H1 (cell line): Measurements from ENCODE around the gene SNRNP70. TPM values are rescaled to one million over a fixed set of nuclear protein-coding genes. Genes with fewer than 3 reads are reported as not detected.

Experiments
- CTCF ChIA-PET: fragments of 300-600 bp; sonication (Branson Sonifier 250); formaldehyde crosslinking; loops from one replicate; lab custom pipeline; 2021; ENCODE audit not compliant: partially characterized antibody; lab: Charles Lee
- POLR2A ChIA-PET: fragments of 300-600 bp; sonication (Branson Sonifier 250); formaldehyde crosslinking; loops from one replicate; lab custom pipeline; 2021; ENCODE audit warnings: inconsistent platforms; ENCODE audit not compliant: partially characterized antibody; lab: Charles Lee
- DNase-seq, 2 experiments: peaks; one replicate each; pipeline versions ENCODE4 v3.0.0 to v3.0.0-alpha.2; 2010 to 2022; ENCODE audit warnings: low spot score in 2 of 2, low read depth in 1 of 2, mixed read lengths in 1 of 2
- FAIRE-seq: peaks from 2 replicates; lab custom pipeline; 2011; peaks lifted over from hg19 to GRCh38; lab: Jason Lieb, UNC
- H2AFZ ChIP-seq: 2 replicates; pipeline ENCODE4 v1.8.1; 2012; ENCODE audit warnings: low read length, inconsistent platforms
- H2AK5ac ChIP-seq: 2 replicates; pipeline ENCODE4 v1.6.1; 2013; ENCODE audit warnings: low read depth, low read length
- H2BK120ac ChIP-seq: replicated peaks from 2 replicates; pipeline ENCODE3; 2013; ENCODE audit warnings: low read depth, low read length, inconsistent platforms
- H2BK12ac ChIP-seq: 2 replicates; pipeline ENCODE4 v1.6.1; 2013; ENCODE audit warnings: low read depth, low read length
- H2BK15ac ChIP-seq: 2 replicates; pipeline ENCODE4 v1.6.1; 2013; ENCODE audit warnings: low read length
- H2BK20ac ChIP-seq: 2 replicates; pipeline ENCODE4 v1.6.1; 2013; ENCODE audit warnings: low read length
- H2BK5ac ChIP-seq: 2 replicates; pipeline ENCODE4 v1.6.1; 2013; ENCODE audit warnings: low read depth, low read length
- H3K14ac ChIP-seq: 2 replicates; pipeline ENCODE4 v1.6.1; 2013; ENCODE audit warnings: inconsistent platforms; ENCODE audit not compliant: insufficient read length
- H3K18ac ChIP-seq: 2 replicates; pipeline ENCODE4 v1.6.1; 2013; ENCODE audit warnings: low read length; ENCODE audit errors: extremely low read depth
- H3K23ac ChIP-seq: 2 replicates; pipeline ENCODE4 v1.6.1; 2013; ENCODE audit warnings: inconsistent platforms; ENCODE audit not compliant: insufficient read length
- H3K23me2 ChIP-seq: 2 replicates; pipeline ENCODE4 v1.6.1; 2013; ENCODE audit warnings: low read depth, low read length
- H3K27ac ChIP-seq: 2 replicates; pipeline ENCODE4 v1.6.1; 2011; ENCODE audit warnings: low read depth, low read length, inconsistent platforms
- H3K27me3 ChIP-seq, 4 experiments: replicated peaks in 1 of 4; 1 replicate in 1 of 4; 2 replicates in 3 of 4; pipeline versions ENCODE4 v1.6.1 to v1.8.1; 2011 to 2013; ENCODE audit warnings: low read length in 3 of 4, mild to moderate bottlenecking in 3 of 4, inconsistent platforms in 2 of 4, mixed read lengths in 2 of 4, moderate library complexity in 1 of 4; ENCODE audit not compliant: control insufficient read depth in 3 of 4, insufficient read depth in 3 of 4; ENCODE audit errors: extremely low read depth in 1 of 4
- H3K36me3 ChIP-seq, 4 experiments: 2 replicates each; pipeline versions ENCODE4 v1.6.1 to v1.8.1; 2011 to 2013; ENCODE audit warnings: mild to moderate bottlenecking in 4 of 4, low read length in 3 of 4, moderate library complexity in 2 of 4, control low read depth in 1 of 4, inconsistent platforms in 1 of 4; ENCODE audit not compliant: insufficient read depth in 4 of 4, control insufficient read depth in 2 of 4
- H3K4ac ChIP-seq: replicated peaks from 2 replicates; pipeline ENCODE3; 2013; ENCODE audit warnings: low read length, low read depth, mixed read lengths, inconsistent platforms; ENCODE audit not compliant: insufficient read length
- H3K4me1 ChIP-seq, 4 experiments: replicated peaks in 1 of 4; 1 replicate in 1 of 4; 2 replicates in 3 of 4; pipeline versions ENCODE4 v1.6.1 to v1.8.1; 2011 to 2013; ENCODE audit warnings: low read length in 3 of 4, inconsistent platforms in 2 of 4, mixed read lengths in 1 of 4; ENCODE audit not compliant: insufficient read depth in 4 of 4, control insufficient read depth in 3 of 4
- H3K4me2 ChIP-seq, 2 experiments: 2 replicates each; pipeline versions ENCODE4 v1.6.1 to v1.8.1; 2011 to 2013; ENCODE audit warnings: low read depth in 2 of 2, low read length in 2 of 2, control low read depth in 1 of 2, inconsistent platforms in 1 of 2, mild to moderate bottlenecking in 1 of 2; ENCODE audit not compliant: insufficient read depth in 1 of 2
- H3K4me3 ChIP-seq, 4 experiments: fragments of 200-600, 300-600 bp in 1 of 4; sonication (generic), shearing (Covaris generic), sonication (Bioruptor Twin) in 1 of 4; 2 replicates each; pipeline versions ENCODE4 v1.5.1 to v1.8.1; 2011 to 2016; ENCODE audit warnings: low read length in 4 of 4, low read depth in 3 of 4, control low read depth in 2 of 4, inconsistent platforms in 2 of 4, mild to moderate bottlenecking in 2 of 4, mixed read lengths in 1 of 4, moderate library complexity in 1 of 4; ENCODE audit not compliant: insufficient read depth in 2 of 4; ENCODE audit errors: extremely low read depth in 1 of 4
- H3K56ac ChIP-seq: replicated peaks from 2 replicates; pipeline ENCODE3; 2013; ENCODE audit warnings: low read depth, mild to moderate bottlenecking, mixed read lengths, low read length, inconsistent platforms; ENCODE audit not compliant: insufficient read length
- H3K79me1 ChIP-seq: 2 replicates; pipeline ENCODE4 v1.6.1; 2013; ENCODE audit warnings: low read depth, low read length, control low read depth
- H3K79me2 ChIP-seq, 2 experiments: 2 replicates each; pipeline versions ENCODE4 v1.6.1 to v1.8.1; 2012 to 2013; ENCODE audit warnings: low read length in 2 of 2, mild to moderate bottlenecking in 2 of 2, inconsistent platforms in 1 of 2; ENCODE audit not compliant: insufficient read depth in 2 of 2, control insufficient read depth in 1 of 2
- H3K9ac ChIP-seq, 4 experiments: replicated peaks in 1 of 4; 1 replicate in 1 of 4; 2 replicates in 3 of 4; pipeline versions ENCODE4 v1.6.1 to v1.8.1; 2011 to 2013; ENCODE audit warnings: low read depth in 3 of 4, low read length in 3 of 4, control low read depth in 2 of 4, mild to moderate bottlenecking in 2 of 4, moderate library complexity in 2 of 4, inconsistent platforms in 1 of 4; ENCODE audit errors: extremely low read depth in 1 of 4
- H3K9me3 ChIP-seq, 2 experiments: 2 replicates each; pipeline versions ENCODE4 v1.6.1 to v1.8.1; 2012 to 2013; ENCODE audit warnings: mild to moderate bottlenecking in 2 of 2, moderate library complexity in 2 of 2, control low read depth in 1 of 2, inconsistent platforms in 1 of 2, low read depth in 1 of 2, low read length in 1 of 2, mixed read lengths in 1 of 2; ENCODE audit not compliant: insufficient read depth in 2 of 2
- H4K20me1 ChIP-seq, 2 experiments: replicated peaks in 1 of 2; 2 replicates each; pipeline versions ENCODE3 to v1.8.1; 2011 to 2013; ENCODE audit warnings: inconsistent platforms in 2 of 2, low read length in 2 of 2, mild to moderate bottlenecking in 1 of 2; ENCODE audit not compliant: insufficient read depth in 2 of 2, control insufficient read depth in 1 of 2
- H4K5ac ChIP-seq: 2 replicates; pipeline ENCODE4 v1.6.1; 2013; ENCODE audit warnings: low read length, low read depth, mixed read lengths, inconsistent platforms; ENCODE audit not compliant: insufficient read length
- H4K8ac ChIP-seq: 2 replicates; pipeline ENCODE4 v1.8.0; 2013; ENCODE audit warnings: mild to moderate bottlenecking, moderate library complexity, low read length, inconsistent platforms; ENCODE audit not compliant: insufficient read depth; ENCODE audit errors: extremely low read depth
- H4K91ac ChIP-seq: replicated peaks from 2 replicates; pipeline ENCODE3; 2013; ENCODE audit warnings: low read length, mixed read lengths, inconsistent platforms; ENCODE audit not compliant: insufficient read length
- CREB1 ChIP-seq: IDR thresholded peaks from 2 replicates; pipeline ENCODE4 v1.6.1; 2012; ENCODE audit warnings: inconsistent platforms
- POLR2AphosphoS5 ChIP-seq: IDR thresholded peaks from 2 replicates; pipeline ENCODE4 v1.6.1; 2011; ENCODE audit warnings: low read depth, low read length
- WGBS, 2 experiments: shearing (Covaris generic) in 1 of 2; methylation state at CpG; one replicate each; pipeline versions ENCODE4 v1.1.6 to v1.1.7; 2013 to 2015; ENCODE audit warnings: low lambda C conversion rate in 2 of 2, mixed read lengths in 2 of 2, inconsistent platforms in 1 of 2, low coverage in 1 of 2, missing lambda C conversion rate in 1 of 2; ENCODE audit not compliant: insufficient replicate concordance in 2 of 2, insufficient coverage in 1 of 2, insufficient read length in 1 of 2; ENCODE audit errors: extremely low coverage in 1 of 2, missing lambda C conversion rate in 1 of 2; 5-methylcytosine and 5-hydroxymethylcytosine counted together
- polyA plus RNA-seq, 7 experiments: library from polyadenylated mRNA; depleted of rRNA in 3 of 7; stranded (reverse) in 5 of 7; unstranded in 2 of 7; fragments of >200 nt in 5 of 7; fragments of 200-250 nt in 2 of 7; gene quantifications; 1 replicate in 5 of 7; 2 replicates in 1 of 7; 4 replicates in 1 of 7; pipeline versions ENCODE4 v1.2.1 to v1.2.3, GENCODE V29; 2011 to 2013; ENCODE audit warnings: missing spikeins in 2 of 7, mixed read lengths in 2 of 7
- total RNA-seq: library from RNA; stranded (reverse); fragmentation: NEBNext Ultra II Directional; extraction: Animal tissue kit (Norgen Biotek cat#: 25700); gene quantifications from 2 replicates; pipeline ENCODE4 v1.2.1, GENCODE V29; 2021

Gene SNRNP70
- total and polyA plus RNA-seq, 2 of the 8 experiments (the other 6 are each of a cell fraction or from before 2014, with no cell fraction given): 231 to 235 TPM

GRCh38 chr19:49098795-49099194 lies 13.5 kb downstream of the SNRNP70 start:
- Histone ChIP-seq H3K4me3 (no peak overlapping the region), H3K9me3 (no peaks in the 10 kb centered on the region), H3K27ac (no peak overlapping the region), H2AFZ (no peak overlapping the region), H3K9ac (no peak overlapping the region), H4K20me1 (peaks cover 18 to 31% of the 10 kb centered on the region in 2 experiments), H2AK5ac (no peak overlapping the region), H2BK20ac (no peak overlapping the region), H2BK12ac (no peak overlapping the region), H3K4ac (no peak overlapping the region), H3K36me3 (peaks cover 34 to 67% (median 59%) of the 10 kb centered on the region in 4 experiments), H3K27me3 (no peaks in the 10 kb centered on the region), H3K23me2 (no peaks in the 10 kb centered on the region), H3K14ac (no peak overlapping the region), H3K4me1 (no peaks in the 10 kb centered on the region), H3K23ac (no peak overlapping the region), H3K79me1 (peaks cover 15% of the 10 kb centered on the region), H3K56ac (no peak overlapping the region), H3K4me2 (no peak overlapping the region), H3K18ac (no peak overlapping the region), H4K8ac (no peak overlapping the region; the same call in 1 of the 2 replicates), H2BK15ac (no peak overlapping the region), H2BK5ac (no peak overlapping the region), H2BK120ac (no peak overlapping the region), H4K5ac (no peak overlapping the region), H3K79me2 (peaks cover 0 to 35% of the 10 kb centered on the region in 2 experiments; a peak in 1 of 4 replicates), H4K91ac (no peak overlapping the region)
- FAIRE-seq (no peak), DNase-seq (no peak)
- 88% methylated on average over 4 of the region's 4 CpGs; no CpG with 5 or more reads in 1 of the 2 experiments for WGBS, 2 experiments
- ChIA-PET CTCF (interaction anchor here (1.0 to 3.8 kb wide), 17 partner anchors 11 to 126 kb away, joined by 3 to 38 read pairs (median 9); partner anchors contain the start of gene HRC), POLR2A (interaction anchor here (1.5 to 10.1 kb wide), 4 partner anchors 8 to 51 kb away, joined by 5 to 67 read pairs (median 8); partner anchors contain the start of gene LIN7B)
- TF ChIP-seq POLR2AphosphoS5 (0 out of 2 replicates have a peak, but pooled peaks have one; percentile 19), CREB1 (no peak)
